Activated naive CD8-positive, alpha-beta T cell treated with anti-CD3 and anti-CD28 coated beads for 36 hours (primary cell): ENCODE measurements around the gene NTSR1. TPM values are rescaled to one million over a fixed set of nuclear protein-coding genes. Genes with fewer than 3 reads are reported as not detected.

Experiments used
- DNase-seq: peaks from one replicate; pipeline ENCODE4 v3.0.0; 2021
- H3K27ac Mint-ChIP-seq: one replicate; pipeline ENCODE4 v1.8.0; 2022; ENCODE audit warnings: mild to moderate bottlenecking, moderate library complexity, mixed read lengths
- H3K27me3 Mint-ChIP-seq: one replicate; pipeline ENCODE4 v1.8.0; 2022; ENCODE audit warnings: mild to moderate bottlenecking, mixed read lengths
- H3K36me3 Mint-ChIP-seq: one replicate; pipeline ENCODE4 v1.8.0; 2021; ENCODE audit warnings: mild to moderate bottlenecking, mixed read lengths
- H3K4me1 Mint-ChIP-seq: one replicate; pipeline ENCODE4 v1.8.0; 2021; ENCODE audit warnings: mixed read lengths
- H3K4me3 Mint-ChIP-seq: one replicate; pipeline ENCODE4 v1.8.0; 2022; ENCODE audit warnings: mild to moderate bottlenecking, moderate library complexity, mixed read lengths
- H3K9me3 Mint-ChIP-seq: one replicate; pipeline ENCODE4 v1.8.0; 2022; ENCODE audit warnings: mixed read lengths
- total RNA-seq, 2 experiments: library from RNA; stranded (reverse); gene quantifications; one replicate each; pipeline ENCODE4 v1.2.3, GENCODE V29; 2021

Gene NTSR1
- total RNA-seq, 2 experiments from 2014 or later = not detected

- H3K4me3 Mint-ChIP-seq = no peak overlapping the region
- no peaks in the 10 kb centered on the region for H3K9me3 Mint-ChIP-seq
- no peaks in the 10 kb centered on the region for H3K27me3 Mint-ChIP-seq
- H3K27ac Mint-ChIP-seq = no peak overlapping the region
- H3K4me1 Mint-ChIP-seq = peaks cover 2% of the 10 kb centered on the region
- no peaks in the 10 kb centered on the region for H3K36me3 Mint-ChIP-seq
- no peak for DNase-seq
Measured at GRCh38 chr20:62762801-62763368, 54.2 kb downstream of the NTSR1 start.

DNA sequence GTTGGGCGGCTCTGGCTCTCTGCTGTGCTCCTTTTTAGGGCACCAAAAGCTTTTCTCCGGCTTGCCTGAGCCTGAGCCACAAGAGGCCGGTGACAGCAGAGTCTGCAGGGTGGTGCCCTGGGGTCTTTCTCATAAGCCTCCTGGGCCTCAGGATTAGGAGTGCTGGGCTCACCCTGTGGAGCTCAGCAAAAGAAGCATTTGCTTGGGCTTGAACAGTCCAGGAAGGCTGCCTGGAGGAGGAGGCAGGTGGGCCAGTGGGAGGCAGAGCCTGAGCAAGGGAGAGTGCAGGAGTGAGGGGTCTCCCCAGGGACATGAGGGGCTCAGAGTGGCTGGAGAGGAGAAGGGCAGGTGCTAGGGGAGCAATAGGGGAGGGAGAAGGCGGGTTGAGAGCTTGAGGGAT lies 54.8 kb downstream of the NTSR1 start:
- Mint-ChIP-seq H3K27me3 (no peaks in the 10 kb centered on the region), H3K36me3 (no peaks in the 10 kb centered on the region), H3K4me1 (peaks cover 3% of the 10 kb centered on the region), H3K27ac (no peak overlapping the region), H3K4me3 (no peak overlapping the region), H3K9me3 (no peaks in the 10 kb centered on the region)
- no peak for DNase-seq

GRCh38 chr20:62764156-62764935 lies 55.7 kb downstream of the NTSR1 start:
- Mint-ChIP-seq H3K36me3 (no peaks in the 10 kb centered on the region), H3K4me1 (peaks cover 7% of the 10 kb centered on the region), H3K4me3 (no peak overlapping the region), H3K9me3 (no peaks in the 10 kb centered on the region), H3K27ac (no peak overlapping the region), H3K27me3 (no peaks in the 10 kb centered on the region)
- DNase-seq = no peak

- Mint-ChIP-seq H3K36me3 (no peaks in the 10 kb centered on the region), H3K9me3 (no peaks in the 10 kb centered on the region), H3K27ac (no peak overlapping the region), H3K4me3 (no peak overlapping the region), H3K4me1 (peaks cover 8% of the 10 kb centered on the region), H3K27me3 (no peaks in the 10 kb centered on the region)
- no peak for DNase-seq
Measured at GRCh38 chr20:62765021-62765420, 56.4 kb downstream of the NTSR1 start.

DNA sequence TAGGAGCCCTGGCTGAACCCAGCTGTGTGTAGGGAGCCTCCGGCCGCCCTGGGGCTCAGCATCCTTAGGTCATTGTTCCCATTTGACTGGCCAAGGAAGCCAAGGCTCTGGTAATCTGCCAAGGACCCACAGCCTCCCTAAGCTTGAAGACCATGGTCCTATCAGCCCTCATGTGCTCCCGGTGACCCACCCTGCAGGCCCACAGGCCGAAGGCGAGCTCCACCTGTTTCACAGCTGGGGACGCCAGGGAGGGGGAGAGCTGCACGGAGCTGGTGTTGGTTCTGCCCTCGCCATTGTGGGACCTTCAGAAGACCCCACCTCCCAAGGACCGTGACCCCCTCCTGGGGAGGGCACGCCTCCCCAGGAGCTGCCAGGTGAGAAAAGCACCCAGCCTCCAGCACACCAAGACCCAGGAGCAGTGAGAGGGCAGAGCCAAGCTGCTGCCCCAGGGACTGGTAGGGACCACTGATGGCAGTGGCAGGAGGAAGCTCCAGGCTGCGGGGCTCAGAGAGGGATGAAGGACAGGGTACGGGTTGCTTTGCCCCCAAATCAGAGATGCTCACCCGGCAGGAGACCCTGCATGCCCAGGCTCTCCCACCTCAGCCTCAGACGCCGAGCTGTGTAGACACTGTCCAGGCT lies 56.9 kb downstream of the NTSR1 start:
- H3K27ac Mint-ChIP-seq = no peak overlapping the region
- no peaks in the 10 kb centered on the region for H3K36me3 Mint-ChIP-seq
- H3K4me3 Mint-ChIP-seq = no peak overlapping the region
- H3K9me3 Mint-ChIP-seq = no peaks in the 10 kb centered on the region
- DNase-seq = no peak
- H3K27me3 Mint-ChIP-seq = no peaks in the 10 kb centered on the region
- peaks cover 9% of the 10 kb centered on the region for H3K4me1 Mint-ChIP-seq

- H3K4me3 Mint-ChIP-seq = no peak overlapping the region
- H3K27ac Mint-ChIP-seq = no peak overlapping the region
- H3K9me3 Mint-ChIP-seq = no peaks in the 10 kb centered on the region
- H3K27me3 Mint-ChIP-seq = no peaks in the 10 kb centered on the region
- no peak for DNase-seq
- no peaks in the 10 kb centered on the region for H3K36me3 Mint-ChIP-seq
- peaks cover 9% of the 10 kb centered on the region for H3K4me1 Mint-ChIP-seq
Measured at GRCh38 chr20:62766071-62766450, 57.4 kb downstream of the NTSR1 start.

DNA sequence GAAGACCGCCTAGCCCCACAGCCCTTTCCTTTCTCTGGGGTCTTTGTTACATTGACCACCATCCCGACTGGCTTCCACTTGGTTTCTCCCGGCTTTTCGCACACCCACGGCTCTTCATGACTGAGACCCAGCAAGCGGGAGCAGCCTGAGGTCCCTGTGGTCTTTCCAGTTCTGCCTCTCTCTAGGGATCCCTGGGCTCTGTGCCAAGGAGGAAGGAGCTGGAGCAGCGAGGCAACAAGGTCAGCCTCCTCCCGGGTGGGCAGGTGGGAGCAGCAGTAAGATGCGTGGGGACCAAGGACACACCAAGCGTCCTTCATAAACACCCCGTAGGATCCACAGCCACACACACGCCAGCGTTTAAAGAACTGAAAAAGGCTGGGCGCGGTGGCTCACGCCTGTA lies 58.1 kb downstream of the NTSR1 start:
- H3K4me3 Mint-ChIP-seq = no peak overlapping the region
- no peak for DNase-seq
- no peaks in the 10 kb centered on the region for H3K9me3 Mint-ChIP-seq
- H3K27me3 Mint-ChIP-seq = no peaks in the 10 kb centered on the region
- no peaks in the 10 kb centered on the region for H3K36me3 Mint-ChIP-seq
- no peak overlapping the region for H3K27ac Mint-ChIP-seq
- H3K4me1 Mint-ChIP-seq = peaks cover 9% of the 10 kb centered on the region

GRCh38 chr20:62768234-62768546 lies 59.6 kb downstream of the NTSR1 start:
- no peak overlapping the region for H3K27ac Mint-ChIP-seq
- H3K36me3 Mint-ChIP-seq = no peaks in the 10 kb centered on the region

DNA sequence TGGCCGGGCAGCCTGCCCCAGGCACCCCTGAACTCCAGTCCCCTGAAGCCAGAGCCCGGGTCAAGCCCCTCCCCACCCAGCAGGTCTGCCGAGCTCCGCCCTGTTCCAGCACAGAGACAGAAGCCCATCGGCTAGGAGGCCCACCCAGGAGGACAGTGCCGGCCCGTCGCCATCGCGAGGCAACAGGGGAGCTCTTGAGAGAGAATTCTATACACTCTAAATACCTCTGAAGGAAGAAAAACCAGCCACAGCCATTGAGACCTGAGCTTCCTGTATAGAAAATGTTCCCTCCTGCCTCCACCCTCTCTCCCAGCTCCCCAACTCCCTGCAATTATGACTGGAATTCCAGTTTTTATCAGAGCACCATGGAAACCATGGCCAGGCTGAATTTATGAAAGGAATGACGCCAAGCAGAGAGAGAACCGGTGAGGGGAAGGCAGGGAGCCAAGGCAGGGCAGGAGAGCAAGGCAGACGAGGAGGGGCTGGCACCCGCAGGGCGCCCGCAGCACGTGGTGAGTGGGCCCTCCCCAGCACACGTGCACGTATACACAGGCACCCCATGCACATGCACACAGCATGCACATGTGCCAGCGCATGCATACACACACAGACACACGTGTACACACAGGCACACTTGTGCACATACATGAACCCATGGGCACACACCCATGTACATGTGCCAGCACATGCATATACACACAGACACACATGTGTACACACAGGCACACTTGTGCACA lies 60.1 kb downstream of the NTSR1 start:
- H3K4me3 Mint-ChIP-seq = no peak overlapping the region
- no peak for DNase-seq
- H3K36me3 Mint-ChIP-seq = no peaks in the 10 kb centered on the region
- no peak overlapping the region for H3K27ac Mint-ChIP-seq
- H3K4me1 Mint-ChIP-seq = peaks cover 10% of the 10 kb centered on the region
- no peaks in the 10 kb centered on the region for H3K9me3 Mint-ChIP-seq
- H3K27me3 Mint-ChIP-seq = no peaks in the 10 kb centered on the region

More at GRCh38 chr20:62768234-62768546, 59.6 kb downstream of the NTSR1 start:
- DNase-seq = no peak
- Mint-ChIP-seq H3K4me1 (peaks cover 10% of the 10 kb centered on the region), H3K4me3 (no peak overlapping the region), H3K27me3 (no peaks in the 10 kb centered on the region), H3K9me3 (no peaks in the 10 kb centered on the region)

- Mint-ChIP-seq H3K4me1 (peaks cover 15% of the 10 kb centered on the region), H3K27me3 (no peaks in the 10 kb centered on the region), H3K4me3 (no peak overlapping the region), H3K27ac (no peak overlapping the region), H3K36me3 (no peaks in the 10 kb centered on the region), H3K9me3 (no peaks in the 10 kb centered on the region)
- no peak for DNase-seq
Measured at GRCh38 chr20:62769346-62770071, 60.9 kb downstream of the NTSR1 start.

- Mint-ChIP-seq H3K27ac (no peak overlapping the region), H3K4me3 (no peak overlapping the region), H3K4me1 (peaks cover 22% of the 10 kb centered on the region)
Measured at GRCh38 chr20:62770111-62770910, 61.7 kb downstream of the NTSR1 start.

DNA sequence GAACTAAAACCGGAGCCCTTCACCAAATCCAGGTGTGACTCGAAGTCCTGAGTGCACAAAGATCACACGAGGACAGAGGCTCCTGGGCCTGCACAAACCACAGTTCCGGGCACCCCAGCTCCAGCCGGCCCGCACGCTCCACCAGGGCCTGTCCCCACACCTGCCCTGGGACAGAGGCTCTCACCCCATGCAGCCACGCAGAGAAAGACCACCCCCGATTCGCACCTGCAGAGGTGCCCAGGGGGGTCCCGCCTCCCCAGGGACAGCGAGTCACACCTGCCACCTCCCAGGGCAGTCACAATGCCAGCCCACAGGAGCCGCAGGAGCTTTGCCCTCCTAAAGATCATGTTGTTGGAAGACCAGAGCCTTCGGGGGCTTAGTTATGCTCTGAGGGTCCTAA lies 62.3 kb downstream of the NTSR1 start:
- H3K36me3 Mint-ChIP-seq = no peaks in the 10 kb centered on the region
- H3K27me3 Mint-ChIP-seq = no peaks in the 10 kb centered on the region
- peaks cover 27% of the 10 kb centered on the region for H3K4me1 Mint-ChIP-seq
- no peak overlapping the region for H3K27ac Mint-ChIP-seq
- no peak overlapping the region for H3K4me3 Mint-ChIP-seq
- no peaks in the 10 kb centered on the region for H3K9me3 Mint-ChIP-seq
- no peak for DNase-seq

More at GRCh38 chr20:62770111-62770910, 61.7 kb downstream of the NTSR1 start:
- DNase-seq = no peak
- Mint-ChIP-seq H3K27me3 (no peaks in the 10 kb centered on the region), H3K9me3 (no peaks in the 10 kb centered on the region), H3K36me3 (no peaks in the 10 kb centered on the region)

GRCh38 chr20:62771396-62772102 lies 62.9 kb downstream of the NTSR1 start:
- no peak for DNase-seq
- Mint-ChIP-seq H3K4me3 (no peak overlapping the region), H3K4me1 (peaks cover 32% of the 10 kb centered on the region), H3K9me3 (no peaks in the 10 kb centered on the region), H3K36me3 (no peaks in the 10 kb centered on the region), H3K27me3 (no peaks in the 10 kb centered on the region), H3K27ac (no peak overlapping the region)
